ENCODE results near the gene GPR108.

GRCh38 chr19:6754653-6755463, 17.5 kb upstream of the GPR108 start:
- TF ChIP-seq POLR2A (IDR thresholded peaks at IDR 0.05) = no peak
- no peak for TF ChIP-seq CTCF (IDR thresholded peaks at IDR 0.05)

Measured in esophagus squamous epithelium (tissue), 4 donors.